WTC11 (cell line): ENCODE results near the gene BMP4. TPM values are rescaled to one million over a fixed set of nuclear protein-coding genes. Genes with fewer than 3 reads are reported as not detected.

Experiments used
- ATAC-seq: fragments of 200-7000 bp; cut with Tn5 transposase; 2 replicates; pipeline ENCODE4 v1.10.0; 2021; ENCODE audit warnings: mild to moderate bottlenecking, moderate library complexity
- Bru-seq: library from RNA; stranded (reverse); fragments of 400-500 nt; gene quantifications from one replicate; lab custom pipeline; 2021; lab: Mats Ljungman, UMichigan
- CTCF ChIA-PET: fragments of 300-600 bp; sonication (Branson Sonifier 250); formaldehyde crosslinking; loops from one replicate; lab custom pipeline; 2021; ENCODE audit warnings: antibody characterized with exemption; lab: Charles Lee
- POLR2A ChIA-PET: fragments of 350-600 bp; sonication (Branson Sonifier 250); formaldehyde crosslinking; loops from one replicate; lab custom pipeline; 2021; ENCODE audit warnings: antibody characterized with exemption; lab: Charles Lee
- DNase-seq: peaks from one replicate; pipeline ENCODE4 v3.0.0; 2021; ENCODE audit warnings: low spot score
- H3K27ac Mint-ChIP-seq: 2 replicates; pipeline ENCODE4 v1.8.0; 2021; ENCODE audit warnings: mixed read lengths
- H3K27me3 Mint-ChIP-seq: 2 replicates; pipeline ENCODE4 v1.8.0; 2021; ENCODE audit warnings: low read depth, mild to moderate bottlenecking, moderate library complexity, mixed read lengths
- H3K36me3 Mint-ChIP-seq: 2 replicates; pipeline ENCODE4 v1.8.0; 2021; ENCODE audit warnings: mixed read lengths
- H3K4me1 Mint-ChIP-seq: 2 replicates; pipeline ENCODE4 v1.8.0; 2022; ENCODE audit warnings: mixed read lengths
- H3K4me3 Mint-ChIP-seq: 2 replicates; pipeline ENCODE4 v1.8.0; 2021; ENCODE audit warnings: mild to moderate bottlenecking, moderate library complexity, mixed read lengths
- H3K9me3 Mint-ChIP-seq: 2 replicates; pipeline ENCODE4 v1.8.0; 2021; ENCODE audit warnings: mixed read lengths
- AR ChIP-seq: fragments of 250-450 bp; sonication (Bioruptor Pico); IDR thresholded peaks from 2 replicates; pipeline ENCODE4 v1.9.0; 2021; ENCODE audit warnings: mild to moderate bottlenecking
- CDX4 ChIP-seq: fragments of 250-450 bp; sonication (Bioruptor Pico); IDR thresholded peaks from 2 replicates; pipeline ENCODE4 v1.9.0; 2021; ENCODE audit warnings: moderate library complexity, mild to moderate bottlenecking, inconsistent platforms, borderline replicate concordance
- FOXP4 ChIP-seq: sonication (generic); formaldehyde crosslinking; IDR thresholded peaks from 2 replicates; pipeline ENCODE4 v1.8.0; 2022; ENCODE audit warnings: mild to moderate bottlenecking, missing genetic modification reagents
- GABPB1 ChIP-seq: sonication (generic); formaldehyde crosslinking; IDR thresholded peaks from 2 replicates; pipeline ENCODE4 v1.8.1; 2023; ENCODE audit warnings: mild to moderate bottlenecking, missing genetic modification reagents
- HMGA2 ChIP-seq: fragments of 250-450 bp; sonication (Bioruptor Pico); IDR thresholded peaks from 2 replicates; pipeline ENCODE4 v1.4.0; 2021; ENCODE audit warnings: mild to moderate bottlenecking, moderate library complexity
- MAX ChIP-seq: sonication (generic); formaldehyde crosslinking; IDR thresholded peaks from 2 replicates; pipeline ENCODE4 v1.8.0; 2022; ENCODE audit warnings: mild to moderate bottlenecking, missing genetic modification reagents
- MLX ChIP-seq: sonication (generic); formaldehyde crosslinking; IDR thresholded peaks from 2 replicates; pipeline ENCODE4 v1.8.1; 2023; ENCODE audit warnings: mild to moderate bottlenecking, missing genetic modification reagents, moderate library complexity
- MXD4 ChIP-seq: fragments of 250-450 bp; sonication (Bioruptor Pico); IDR thresholded peaks from 2 replicates; pipeline ENCODE4 v1.8.0; 2021; ENCODE audit warnings: mild to moderate bottlenecking, moderate library complexity, borderline replicate concordance
- NFATC4 ChIP-seq: fragments of 250-450 bp; sonication (Bioruptor Pico); IDR thresholded peaks from 2 replicates; pipeline ENCODE4 v1.9.0; 2021; ENCODE audit warnings: mild to moderate bottlenecking
- NR1H2 ChIP-seq: sonication (generic); formaldehyde crosslinking; IDR thresholded peaks from 2 replicates; pipeline ENCODE4 v1.9.0; 2021; ENCODE audit warnings: mild to moderate bottlenecking, moderate library complexity, missing genetic modification reagents
- NR2C2 ChIP-seq: sonication (generic); formaldehyde crosslinking; IDR thresholded peaks from 2 replicates; pipeline ENCODE4 v1.8.0; 2022; ENCODE audit warnings: mild to moderate bottlenecking, missing genetic modification reagents
- SOX15 ChIP-seq: fragments of 250-450 bp; sonication (Bioruptor Pico); IDR thresholded peaks from 2 replicates; pipeline ENCODE4 v1.9.0; 2021; ENCODE audit warnings: mild to moderate bottlenecking
- SP1 ChIP-seq: sonication (generic); formaldehyde crosslinking; conservative IDR thresholded peaks from 2 replicates; pipeline ENCODE4 v1.8.1; 2022; ENCODE audit warnings: missing genetic modification reagents
- STAT6 ChIP-seq: sonication (generic); formaldehyde crosslinking; conservative IDR thresholded peaks from 2 replicates; pipeline ENCODE4 v1.8.1; 2023; ENCODE audit warnings: mild to moderate bottlenecking, low read depth, missing genetic modification reagents, moderate library complexity
- ZBTB43 ChIP-seq: sonication (generic); formaldehyde crosslinking; IDR thresholded peaks from 2 replicates; pipeline ENCODE4 v1.8.1; 2023; ENCODE audit warnings: mild to moderate bottlenecking, missing genetic modification reagents
- ZNF317 ChIP-seq: sonication (generic); formaldehyde crosslinking; IDR thresholded peaks from 2 replicates; pipeline ENCODE4 v1.8.1; 2023; ENCODE audit warnings: low read depth, mild to moderate bottlenecking, moderate library complexity, missing genetic modification reagents, borderline replicate concordance
- ZNF423 ChIP-seq: fragments of 250-450 bp; sonication (Bioruptor Pico); IDR thresholded peaks from 2 replicates; pipeline ENCODE4 v2.1.2; 2022; ENCODE audit warnings: mild to moderate bottlenecking, moderate library complexity
- ZNF532 ChIP-seq: fragments of 250-450 bp; sonication (Bioruptor Pico); IDR thresholded peaks from 2 replicates; pipeline ENCODE4 v1.9.0; 2021; ENCODE audit warnings: mild to moderate bottlenecking, borderline replicate concordance
- long read RNA-seq, 3 experiments: library from RNA in 1 of 3; library from capped mRNA in 1 of 3; library from polyadenylated mRNA in 1 of 3; unstranded in 2 of 3; stranded (forward) in 1 of 3; transcript quantifications; one replicate each; pipeline ENCODE4 v2.0.0, GENCODE V29; 2021
- total RNA-seq: library from RNA; stranded (reverse); gene quantifications from 3 replicates; pipeline ENCODE4 v1.2.3, GENCODE V29; 2021

Gene BMP4
- total RNA-seq: 7.8 to 9.8 TPM (median 8.4 TPM) in 3 replicates
- percentile 74 among the genes with signal in this experiment for Bru-seq, nascent RNA
- long read RNA-seq, experiment 1, transcript BMP4-201 (4 exons, 1,917 nt): major isoform, 9 of 22 reads
- long read RNA-seq, experiment 1, transcript BMP4-206 (4 exons, 1,708 nt): minor isoform, 5 of 22 reads
- long read RNA-seq, experiment 1, partial matches to known transcripts: 0 of 22 reads
- long read RNA-seq, experiment 1, other reads (novel, unspliced or antisense): 4 of 22 reads
- long read RNA-seq, experiment 2, transcript BMP4-201 (4 exons, 1,917 nt): major isoform, 6 of 10 reads
- long read RNA-seq, experiment 2, partial matches to known transcripts: 1 of 10 reads
- long read RNA-seq, experiment 2, other reads (novel, unspliced or antisense): 3 of 10 reads
- long read RNA-seq, experiment 3, transcript BMP4-201 (4 exons, 1,917 nt): major isoform, 6 of 16 reads
- long read RNA-seq, experiment 3, partial matches to known transcripts: 0 of 16 reads
- long read RNA-seq, experiment 3, other reads (novel, unspliced or antisense): 4 of 16 reads

GRCh38 chr14:53956427-53957201 is at the start of gene BMP4:
TSS of gene BMP4 (minus strand) at chr14:53956825. CDS start at chr14:53952222, 4,603 bp downstream.
- H3K4me3 Mint-ChIP-seq: peak within 1 kb of the TSS; percentile 93
- H3K9me3 Mint-ChIP-seq: no peaks in the 10 kb centered on the region
- POLR2A ChIA-PET: interaction anchor here (0.7 to 2.6 kb wide), 8 partner anchors 10 to 805 kb away, joined by 3 to 19 read pairs (median 4); no protein-coding TSS in a partner anchor
- DNase-seq (peak; percentile 95), ATAC-seq (peak; percentile 68)
- H3K27ac Mint-ChIP-seq: peak within 1 kb of the TSS; percentile 42; the same call in 1 of the 2 replicates
- CTCF ChIA-PET: interaction anchor here (0.7 to 4.5 kb wide), 16 partner anchors 9 to 442 kb away, joined by 3 to 27 read pairs (median 4); no protein-coding TSS in a partner anchor
- H3K4me1 Mint-ChIP-seq: peaks cover 26% of the 10 kb centered on the region
- H3K27me3 Mint-ChIP-seq: peaks cover 81% of the 10 kb centered on the region
- no peaks in the 10 kb centered on the region for H3K36me3 Mint-ChIP-seq
- no peak for TF ChIP-seq NFATC4 (CRISPR knock-in tag)
- peak; percentile 97 for TF ChIP-seq FOXP4
- peak; percentile 98 for TF ChIP-seq MAX (CRISPR knock-in tag)
- TF ChIP-seq SOX15: no peak
- no peak for TF ChIP-seq AR (CRISPR knock-in tag)
- peak; percentile 61; the same call in 1 of the 2 replicates for TF ChIP-seq ZNF317 (CRISPR knock-in tag)
- TF ChIP-seq HMGA2 (CRISPR knock-in tag): no peak
- no peak for TF ChIP-seq MLX (CRISPR knock-in tag)
- TF ChIP-seq NR2C2 (CRISPR knock-in tag): peak; percentile 55; the same call in 1 of the 2 replicates
- no peak for TF ChIP-seq CDX4 (CRISPR knock-in tag)
- peak; percentile 96 for TF ChIP-seq ZBTB43 (CRISPR knock-in tag)
- TF ChIP-seq SP1 (CRISPR knock-in tag): peak; percentile 65; the same call in 1 of the 2 replicates
- TF ChIP-seq STAT6 (CRISPR knock-in tag): no peak
- TF ChIP-seq NR1H2 (CRISPR knock-in tag): peak; percentile 79; the same call in 1 of the 2 replicates
- TF ChIP-seq ZNF532: 0 out of 2 replicates have a peak, but pooled peaks have one; percentile 53
- peak; percentile 56 for TF ChIP-seq GABPB1
- TF ChIP-seq ZNF423 (CRISPR knock-in tag): no peak
- TF ChIP-seq MXD4 (CRISPR knock-in tag): no peak
